AG09319 (cell line): ENCODE results near the gene TBX21.

Experiments used
- DNase-seq: peaks from one replicate; pipeline ENCODE4 v3.0.0-alpha.2; 2010; ENCODE audit warnings: low read depth; ENCODE audit errors: extremely low read depth
- CTCF ChIP-seq: IDR thresholded peaks from 2 replicates; pipeline ENCODE4 v1.5.1; 2011; ENCODE audit warnings: low read depth, mild to moderate bottlenecking, inconsistent platforms, low read length, moderate library complexity

The TBX21 gene

GRCh38 chr17:47687328-47687690 is 45.7 kb upstream of the TBX21 start:
- no peak for TF ChIP-seq CTCF
- DNase-seq, result no peak

- no peak for DNase-seq
- TF ChIP-seq CTCF, result no peak
Measured at GRCh38 chr17:47687748-47688147, 45.3 kb upstream of the TBX21 start.

GRCh38 chr17:47690121-47690520 is 42.9 kb upstream of the TBX21 start:
- DNase-seq, result no peak
- TF ChIP-seq CTCF, result no peak

- no peak for TF ChIP-seq CTCF
- DNase-seq, result no peak
Measured at GRCh38 chr17:47692137-47692894, 40.7 kb upstream of the TBX21 start.

GRCh38 chr17:47692895-47693730 is 39.9 kb upstream of the TBX21 start:
- no peak for TF ChIP-seq CTCF
- DNase-seq, result no peak

GRCh38 chr17:47693731-47694580 is 39.1 kb upstream of the TBX21 start, which contains the start of gene TBKBP1:
Gene TBKBP1, plus strand, starts transcription at chr17:47694161. Its CDS starts 1,952 bp downstream, at chr17:47696113.
- no peak for DNase-seq
- TF ChIP-seq CTCF, result no peak
